HUES48 (cell line): ENCODE measurements around the gene CRYBA2.

Experiments
- H3K27ac ChIP-seq: one replicate; pipeline ENCODE4 v1.7.0; 2013; ENCODE audit warnings: low read depth, low read length, inconsistent platforms
- H3K27me3 ChIP-seq: 2 replicates; pipeline ENCODE4 v1.6.1; 2013; ENCODE audit warnings: mild to moderate bottlenecking, low read length; ENCODE audit not compliant: control insufficient read depth, insufficient read depth
- H3K36me3 ChIP-seq: 2 replicates; pipeline ENCODE4 v1.6.1; 2013; ENCODE audit warnings: low read length; ENCODE audit not compliant: control insufficient read depth, insufficient read depth
- H3K4me1 ChIP-seq: 2 replicates; pipeline ENCODE4 v1.6.1; 2013; ENCODE audit warnings: mild to moderate bottlenecking, low read length; ENCODE audit not compliant: control insufficient read depth, insufficient read depth
- H3K4me3 ChIP-seq: 2 replicates; pipeline ENCODE4 v1.5.1; 2013; ENCODE audit warnings: mild to moderate bottlenecking, low read depth, low read length
- H3K9ac ChIP-seq: 2 replicates; pipeline ENCODE4 v1.6.1; 2013; ENCODE audit warnings: mild to moderate bottlenecking, low read depth, low read length, moderate library complexity
- H3K9me3 ChIP-seq: 2 replicates; pipeline ENCODE4 v1.6.1; 2013; ENCODE audit warnings: low read length; ENCODE audit not compliant: control insufficient read depth, insufficient read depth

Gene CRYBA2

GRCh38 chr2:218944759-218945404, 48.3 kb downstream of the CRYBA2 start:
- Histone ChIP-seq H3K27ac (no peak overlapping the region), H3K9ac (no peak overlapping the region), H3K9me3 (no peaks in the 10 kb centered on the region), H3K36me3 (no peaks in the 10 kb centered on the region), H3K4me1 (no peaks in the 10 kb centered on the region), H3K27me3 (no peaks in the 10 kb centered on the region; the same call in none of the 2 replicates), H3K4me3 (no peak overlapping the region)
